HG03575 (cell line): ENCODE data around the gene IDH3B.

Source experiments
- ATAC-seq: cut with Tn5 transposase; IDR thresholded peaks from one replicate; pipeline ENCODE4 v1.9.1; 2021; ENCODE audit not compliant: unreplicated experiment, insufficient number of reproducible peaks, low FRiP score; ENCODE audit errors: extremely low read depth

The IDH3B gene

DNA sequence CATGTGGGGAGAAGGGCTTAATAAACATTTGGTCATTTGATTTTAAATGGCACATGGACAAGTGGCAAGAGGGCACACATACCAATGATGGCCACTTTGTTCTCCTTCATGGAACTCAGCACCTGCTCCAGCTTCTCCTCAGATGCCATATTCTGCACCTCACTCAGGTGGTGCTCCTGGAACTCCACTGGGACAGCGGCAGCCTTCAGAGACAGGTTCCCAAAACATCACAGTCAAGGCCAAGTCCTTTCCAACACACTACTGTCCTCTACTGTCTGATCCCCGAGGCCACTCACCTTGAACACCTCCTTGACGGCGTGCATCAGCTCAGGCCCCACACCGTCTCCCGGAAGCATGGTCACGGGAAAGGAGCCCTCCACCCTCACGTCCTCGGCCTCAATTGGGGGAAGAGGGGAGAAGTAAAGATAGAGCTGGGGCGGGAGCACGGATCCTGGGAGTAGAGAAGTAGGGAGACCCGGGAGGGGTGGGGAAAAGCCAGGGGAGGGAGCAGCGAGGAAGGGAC, 591 bp downstream of the IDH3B start:
- ATAC-seq = no peak

DNA sequence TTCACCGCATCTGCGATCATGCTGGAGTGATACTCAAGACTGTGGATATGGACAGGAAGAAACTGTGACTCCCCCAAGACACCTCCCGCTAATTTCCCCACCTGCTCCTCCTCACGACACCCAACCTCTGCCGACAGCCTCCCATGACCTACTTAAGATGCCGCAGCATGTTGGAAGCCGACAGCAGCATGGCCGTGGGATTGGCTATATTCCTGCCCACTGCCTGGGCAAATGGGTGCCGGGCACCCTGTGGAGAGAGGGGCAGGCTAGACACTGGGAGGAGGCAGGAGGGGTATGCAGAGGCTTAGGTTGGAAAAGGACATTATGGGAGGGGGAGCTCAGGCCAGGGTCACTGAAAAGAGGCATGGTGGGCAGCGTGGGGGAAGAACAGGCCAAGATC, 4.5 kb downstream of the IDH3B start:
- no peak for ATAC-seq

DNA sequence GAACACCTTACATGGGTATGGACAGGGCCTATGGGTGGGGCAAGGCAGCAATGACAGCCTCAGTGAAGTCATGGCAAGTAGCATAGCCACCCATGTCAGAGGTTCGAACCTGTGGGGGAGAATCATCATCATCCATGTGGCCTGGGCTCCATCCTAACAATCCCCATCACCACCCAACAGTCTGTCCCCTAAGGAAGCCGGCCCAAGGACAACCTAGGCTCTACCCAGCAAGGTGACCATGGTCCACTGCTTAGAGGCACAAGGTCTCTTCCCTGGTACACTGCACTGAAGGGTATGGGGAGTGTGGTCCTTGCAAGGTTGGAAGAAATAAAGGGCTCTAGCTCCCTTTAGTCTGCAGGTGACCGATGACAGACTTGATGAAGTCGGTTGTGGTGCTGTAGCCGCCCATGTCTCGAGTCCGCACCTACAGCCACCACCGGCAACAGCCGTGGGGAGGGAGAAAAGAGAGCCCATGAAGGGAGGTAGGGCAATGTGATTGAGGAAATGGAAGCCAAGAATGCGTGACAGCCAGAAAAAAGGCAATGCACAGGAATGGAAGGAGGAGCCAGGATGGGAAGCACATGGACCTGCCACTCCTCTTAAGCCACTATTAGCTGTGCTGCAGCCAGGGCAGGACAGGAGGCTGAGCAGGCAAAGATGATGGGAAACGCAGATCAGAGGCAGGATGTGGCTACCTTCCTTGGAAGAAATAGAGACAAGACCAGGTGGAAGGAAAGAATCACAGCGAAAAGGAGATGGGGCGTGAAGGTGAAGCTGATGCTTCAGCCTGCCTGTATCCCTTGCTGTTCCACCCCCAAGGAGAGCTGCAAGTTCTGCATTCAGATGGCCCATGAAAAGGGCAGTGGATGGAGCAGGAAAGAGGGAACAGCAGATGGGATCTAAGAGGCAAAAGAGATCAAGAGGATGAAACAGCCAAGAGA, 5.3 kb downstream of the IDH3B start:
- no peak for ATAC-seq

DNA sequence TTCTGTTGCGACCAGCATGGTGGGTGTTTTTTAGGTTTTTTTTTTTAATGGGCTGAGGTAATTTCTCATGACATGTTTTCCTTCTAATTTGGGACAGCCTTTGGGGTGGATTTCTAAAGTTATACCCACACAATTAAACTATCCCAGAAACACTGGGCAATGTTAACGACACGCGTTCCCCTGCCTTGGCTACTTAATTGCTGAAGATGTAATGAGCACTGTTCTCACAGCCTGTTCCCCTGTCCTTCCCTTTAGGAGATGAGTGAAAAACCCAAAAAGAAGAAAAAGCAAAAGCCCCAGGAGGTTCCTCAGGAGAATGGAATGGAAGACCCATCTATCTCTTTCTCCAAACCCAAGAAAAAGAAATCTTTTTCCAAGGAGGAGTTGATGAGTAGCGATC, 6.3 kb downstream of the IDH3B start:
- ATAC-seq = no peak

DNA sequence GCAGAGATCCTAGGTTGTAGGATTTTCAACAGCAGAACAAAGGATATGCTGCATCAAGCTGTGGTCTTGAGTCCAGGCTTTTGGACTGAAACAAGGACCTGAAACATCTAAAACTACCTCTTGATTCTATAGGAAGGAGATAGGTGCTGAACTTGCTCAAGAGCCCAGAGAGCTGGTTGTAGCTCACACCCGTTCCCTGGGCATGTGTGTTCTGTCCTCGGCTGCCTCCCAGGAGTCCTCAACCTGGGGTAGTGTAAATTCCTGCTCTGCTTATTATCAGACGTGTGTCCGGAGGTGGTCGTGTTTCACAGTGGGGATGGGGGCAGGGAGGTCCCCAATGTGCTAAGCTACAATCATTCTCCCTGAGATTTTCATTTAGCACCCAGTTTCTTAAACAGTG, 6.8 kb downstream of the IDH3B start:
- ATAC-seq = no peak

DNA sequence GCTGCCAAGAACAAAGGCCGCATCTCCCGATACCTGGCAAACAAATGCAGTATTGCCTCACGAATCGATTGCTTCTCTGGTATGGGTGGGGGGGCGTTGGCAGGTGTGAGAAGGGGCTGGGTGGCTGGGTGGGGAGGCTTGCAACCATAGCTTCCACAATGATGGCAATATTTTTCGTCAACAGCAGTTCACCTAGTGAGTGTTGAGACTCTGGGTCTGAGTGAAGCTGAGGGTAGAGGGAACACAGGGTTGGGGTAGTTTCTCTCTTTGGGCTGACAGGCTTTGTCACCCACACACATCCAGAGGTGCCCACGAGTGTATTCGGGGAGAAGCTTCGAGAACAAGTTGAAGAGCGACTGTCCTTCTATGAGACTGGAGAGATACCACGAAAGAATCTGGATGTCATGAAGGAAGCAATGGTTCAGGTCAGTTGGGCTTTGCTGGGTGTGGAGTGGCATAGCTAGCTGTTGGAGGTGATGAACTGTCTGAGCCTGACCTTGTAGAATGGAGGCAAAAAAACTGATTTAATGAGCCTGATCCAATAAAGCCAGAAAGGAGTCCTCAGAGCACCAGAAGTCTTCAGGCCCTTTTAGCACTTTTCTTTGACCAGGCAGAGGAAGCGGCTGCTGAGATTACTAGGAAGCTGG, 7.4 kb downstream of the IDH3B start:
- no peak for ATAC-seq

DNA sequence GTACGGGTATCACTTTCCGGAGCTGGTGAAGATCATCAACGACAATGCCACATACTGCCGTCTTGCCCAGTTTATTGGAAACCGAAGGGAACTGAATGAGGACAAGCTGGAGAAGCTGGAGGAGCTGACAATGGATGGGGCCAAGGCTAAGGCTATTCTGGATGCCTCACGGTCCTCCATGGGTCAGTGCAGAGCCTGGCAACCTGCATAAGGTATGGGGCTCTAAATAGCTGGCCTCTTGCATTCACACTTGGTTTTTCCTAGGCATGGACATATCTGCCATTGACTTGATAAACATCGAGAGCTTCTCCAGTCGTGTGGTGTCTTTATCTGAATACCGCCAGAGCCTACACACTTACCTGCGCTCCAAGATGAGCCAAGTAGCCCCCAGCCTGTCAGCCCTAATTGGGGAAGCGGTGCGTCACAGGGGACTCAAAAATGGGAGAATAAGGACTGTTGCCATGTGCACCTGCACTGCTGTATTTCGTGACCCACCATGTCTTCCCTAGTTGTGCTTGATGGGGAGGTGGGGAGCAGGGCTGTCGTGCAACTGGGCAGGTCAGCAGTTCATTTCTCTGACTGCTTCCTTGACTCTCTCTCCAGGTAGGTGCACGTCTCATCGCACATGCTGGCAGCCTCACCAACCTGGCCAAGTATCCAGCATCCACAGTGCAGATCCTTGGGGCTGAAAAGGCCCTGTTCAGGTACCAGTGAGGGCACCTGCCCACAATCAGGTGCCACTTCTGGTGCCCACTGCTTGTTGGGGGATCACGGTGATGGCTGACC, 8.5 kb downstream of the IDH3B start:
- ATAC-seq = no peak

DNA sequence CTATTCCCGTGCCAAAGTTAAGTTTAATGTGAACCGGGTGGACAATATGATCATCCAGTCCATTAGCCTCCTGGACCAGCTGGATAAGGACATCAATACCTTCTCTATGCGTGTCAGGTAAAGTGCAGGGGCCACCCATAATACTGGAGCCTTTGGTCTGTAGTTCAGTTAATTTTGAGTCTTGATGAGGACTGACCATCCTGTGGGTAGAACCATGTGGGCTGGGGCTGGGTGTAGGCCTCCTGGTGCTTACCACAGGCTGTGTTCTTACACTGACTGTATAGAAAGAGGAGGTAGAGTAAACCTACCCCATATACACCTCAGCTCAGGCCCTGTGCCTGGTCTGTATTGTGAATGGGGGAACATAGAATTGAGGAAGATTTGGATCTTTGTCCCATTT, 9.2 kb downstream of the IDH3B start:
- no peak for ATAC-seq

DNA sequence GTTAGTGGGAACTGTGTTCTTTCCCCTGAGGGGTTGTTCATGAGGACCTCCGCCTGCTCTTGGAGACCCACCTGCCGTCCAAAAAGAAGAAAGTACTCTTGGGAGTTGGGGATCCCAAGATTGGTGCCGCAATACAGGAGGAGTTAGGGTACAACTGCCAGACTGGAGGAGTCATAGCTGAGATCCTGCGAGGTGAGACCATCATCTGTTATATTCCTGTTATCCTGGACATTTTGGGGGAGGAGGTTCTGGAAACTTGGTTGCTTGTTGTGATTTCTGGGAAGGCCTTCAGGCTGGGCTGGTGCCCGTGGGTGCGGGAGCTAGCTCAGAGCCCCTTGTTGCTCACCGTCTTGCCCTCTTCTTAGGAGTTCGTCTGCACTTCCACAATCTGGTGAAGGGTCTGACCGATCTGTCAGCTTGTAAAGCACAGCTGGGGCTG, 9.6 kb downstream of the IDH3B start:
- ATAC-seq = no peak

DNA sequence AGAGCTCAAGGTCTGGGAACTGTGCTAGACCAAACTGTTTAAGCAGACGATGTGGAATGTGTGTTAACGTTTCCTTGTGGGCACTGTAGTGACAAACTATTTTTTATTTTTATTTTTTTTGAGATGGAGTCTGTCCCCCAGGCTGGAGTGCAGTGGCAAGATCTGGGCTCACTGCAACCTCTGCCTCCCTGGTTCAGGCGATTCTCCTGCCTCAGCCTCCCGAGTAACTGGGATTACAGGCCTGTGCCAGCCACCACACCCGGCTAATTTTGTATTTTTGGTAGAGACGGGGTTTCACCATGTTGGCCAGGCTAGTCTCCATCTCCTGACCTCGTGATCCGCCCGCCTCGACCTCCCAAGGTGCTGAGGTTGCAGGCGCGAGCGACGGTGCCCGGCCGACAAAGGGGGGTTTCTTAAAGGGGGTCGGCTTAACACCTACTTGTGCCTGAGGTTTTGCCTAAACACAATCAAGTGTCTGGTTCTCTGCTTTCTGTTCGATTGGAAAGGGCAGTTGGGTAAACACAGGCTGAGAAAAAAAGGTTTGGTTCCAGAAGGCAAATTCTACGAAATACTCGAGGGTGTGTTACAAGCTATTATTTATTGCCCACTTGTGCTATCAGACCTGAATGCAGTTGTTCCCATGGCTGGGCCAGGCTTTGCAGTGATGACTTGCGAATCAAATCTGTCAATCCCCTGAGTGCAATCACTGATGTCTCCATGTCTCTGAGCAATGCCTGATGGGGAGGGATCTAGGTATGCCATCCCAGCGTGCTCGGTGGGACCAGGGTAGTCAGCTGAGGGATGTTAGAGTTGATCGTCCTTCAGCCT, 10.2 kb downstream of the IDH3B start:
- ATAC-seq = no peak

DNA sequence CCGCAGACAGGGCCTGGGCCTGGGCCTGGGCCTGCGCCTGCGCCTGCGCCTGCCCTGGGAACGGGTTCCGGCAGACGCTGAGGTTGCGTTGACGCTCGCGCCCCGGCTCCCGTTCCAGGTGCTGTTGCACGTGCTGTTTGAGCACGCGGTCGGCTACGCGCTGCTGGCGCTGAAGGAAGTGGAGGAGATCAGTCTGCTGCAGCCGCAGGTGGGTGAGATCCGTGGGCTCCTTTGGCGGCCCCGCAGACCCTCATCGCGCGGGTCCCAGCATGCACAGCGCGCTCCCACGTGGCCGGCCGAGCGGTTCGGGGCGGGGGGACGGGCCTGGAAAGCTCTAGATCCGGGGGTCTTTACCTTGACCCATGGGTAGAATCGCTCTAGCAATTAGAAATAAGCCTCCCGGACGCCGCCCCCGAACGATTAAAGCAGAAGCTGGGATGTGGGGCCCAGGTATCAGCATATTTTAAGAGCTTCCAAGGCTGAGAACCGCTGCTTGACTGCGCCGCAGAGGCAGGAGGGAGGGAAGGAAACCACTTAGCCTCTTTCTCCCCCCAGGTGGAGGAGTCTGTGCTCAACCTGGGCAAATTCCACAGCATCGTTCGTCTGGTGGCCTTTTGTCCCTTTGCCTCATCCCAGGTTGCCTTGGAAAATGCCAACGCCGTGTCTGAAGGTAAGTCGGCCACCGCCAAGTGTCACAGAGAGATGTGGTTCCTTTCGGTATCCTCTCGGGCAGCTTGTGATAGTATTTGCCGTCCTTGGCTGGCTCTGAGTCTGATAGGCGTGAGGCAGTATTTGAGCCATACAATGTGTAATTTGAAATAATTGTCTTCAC, 11.1 kb downstream of the IDH3B start:
- ATAC-seq = no peak

DNA sequence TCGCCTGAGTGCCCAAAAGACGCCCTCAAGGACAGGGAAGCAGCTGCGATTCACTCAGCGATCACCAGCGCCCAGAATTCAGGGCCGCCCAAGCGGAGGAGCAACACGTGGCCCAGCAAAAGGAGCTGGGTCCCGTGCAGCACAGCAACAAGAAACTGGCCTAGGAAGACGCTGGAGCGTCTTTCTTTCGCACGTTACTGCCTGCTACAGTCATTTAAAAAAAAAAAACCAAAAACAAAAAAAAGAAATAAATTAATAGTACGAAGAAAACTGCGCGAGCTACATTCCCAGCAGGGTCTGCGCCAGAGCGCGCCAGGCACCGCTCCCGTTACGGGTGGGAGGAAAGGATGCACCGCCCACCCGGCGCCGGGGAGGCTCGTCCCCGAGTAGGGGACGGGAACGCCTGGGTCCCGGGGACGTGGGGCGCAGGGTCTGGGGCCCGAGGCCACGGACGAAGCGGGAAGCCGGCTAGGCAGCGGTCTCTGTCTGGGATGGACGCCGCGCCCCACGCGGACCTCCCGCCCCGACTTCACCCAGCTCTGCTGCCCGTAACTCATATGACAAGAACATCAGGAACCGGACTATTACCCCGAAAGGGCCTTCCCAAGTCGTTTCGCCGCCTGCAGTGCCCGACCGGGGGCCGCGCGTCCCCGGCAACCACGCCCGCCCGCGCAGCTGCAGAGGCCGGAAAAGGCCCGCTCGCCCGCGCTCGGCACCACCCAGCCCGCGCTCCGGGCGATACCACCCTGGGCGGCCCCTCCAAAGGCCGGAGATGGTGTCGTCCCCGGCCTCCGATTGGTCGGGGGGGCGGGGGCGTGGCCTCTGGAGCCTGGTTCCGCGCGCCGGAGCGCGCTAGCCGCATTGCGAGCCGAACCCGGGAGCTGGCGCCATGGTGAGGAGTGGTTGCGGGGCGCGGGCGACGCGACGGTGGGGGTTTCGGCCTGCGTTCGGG, 12.0 kb downstream of the IDH3B start, which contains the start of gene NOP56:
TSS of gene NOP56 (plus strand) at position 861 of the 952 bp plus-strand sequence. CDS start at position 890, 29 bp downstream.
- ATAC-seq = no peak

DNA sequence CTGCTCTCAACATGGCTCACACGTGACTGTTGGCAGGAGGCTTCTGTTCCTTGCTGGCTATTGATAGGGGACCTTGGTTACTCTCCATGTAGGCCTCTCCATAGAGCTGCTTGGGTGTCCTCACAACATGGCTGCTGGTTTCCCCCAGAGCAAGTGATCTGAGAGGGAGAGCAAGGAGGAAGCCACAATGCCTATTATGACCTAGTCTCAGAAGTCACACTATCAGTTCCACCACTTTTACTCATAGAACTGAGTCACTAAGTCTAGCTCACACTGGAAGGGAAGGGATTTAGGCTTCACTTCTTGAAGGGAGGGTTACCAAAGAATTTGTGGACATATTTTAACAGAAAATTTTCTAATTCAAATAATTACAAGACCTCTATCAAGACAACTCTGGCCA, 20.3 kb downstream of the IDH3B start:
- ATAC-seq = no peak

DNA sequence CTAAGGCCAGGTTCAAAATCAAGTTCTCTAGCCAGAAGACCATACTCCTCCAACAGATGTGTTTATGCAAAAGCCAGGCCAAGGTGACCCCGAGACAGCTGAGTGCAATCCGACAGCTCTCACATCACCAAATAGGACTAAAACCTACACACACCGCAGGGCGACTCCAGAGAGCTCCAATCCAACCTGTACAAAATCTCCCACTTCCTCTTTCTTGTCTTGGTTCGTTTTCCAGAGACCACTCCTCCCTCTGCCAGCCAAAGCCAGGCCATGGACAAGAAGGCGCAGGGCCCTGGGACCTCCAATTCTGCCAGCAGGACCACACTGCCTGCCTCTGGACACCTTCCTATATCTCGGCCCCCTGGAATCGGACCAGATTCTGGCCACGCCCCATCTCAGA, 23.1 kb downstream of the IDH3B start:
- no peak for ATAC-seq

DNA sequence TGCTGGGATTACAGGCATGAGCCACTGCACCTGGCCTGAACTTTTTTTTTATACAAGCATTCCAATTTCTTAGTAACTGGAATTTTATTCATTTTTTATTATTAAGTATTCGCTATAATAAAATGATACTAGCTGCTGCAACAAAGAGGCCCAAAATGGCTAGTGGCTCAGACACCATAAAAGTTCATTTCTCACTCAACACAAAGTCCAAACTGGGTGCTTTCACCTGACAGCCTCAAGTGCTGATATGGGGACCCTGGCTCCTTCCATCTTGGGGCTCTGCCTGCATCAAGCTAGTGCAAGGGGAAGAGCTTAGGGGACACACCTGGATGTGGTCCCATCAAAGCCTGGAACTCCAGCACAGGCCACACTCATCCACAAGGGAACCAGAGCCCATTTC, 23.8 kb downstream of the IDH3B start:
- no peak for ATAC-seq

DNA sequence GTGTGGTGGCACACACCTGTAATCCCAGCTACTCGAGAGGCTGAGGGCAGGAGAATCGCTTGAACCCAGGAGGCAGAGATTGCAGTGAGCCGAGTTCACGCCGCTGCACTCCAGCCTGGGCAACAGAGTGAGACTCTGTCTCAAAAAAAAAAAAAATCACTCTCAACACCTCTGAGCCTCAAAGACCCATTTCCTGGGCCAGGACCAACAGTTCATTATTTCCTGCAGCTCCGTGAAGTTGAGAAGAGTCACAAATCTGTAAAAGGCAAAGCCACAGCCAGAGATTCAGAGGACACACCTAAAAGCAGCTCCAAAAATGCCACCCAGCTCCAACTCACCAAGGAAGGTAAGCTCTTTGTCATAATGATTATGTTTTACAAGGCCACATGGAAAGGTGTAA, 26.8 kb downstream of the IDH3B start:
- no peak for ATAC-seq

DNA sequence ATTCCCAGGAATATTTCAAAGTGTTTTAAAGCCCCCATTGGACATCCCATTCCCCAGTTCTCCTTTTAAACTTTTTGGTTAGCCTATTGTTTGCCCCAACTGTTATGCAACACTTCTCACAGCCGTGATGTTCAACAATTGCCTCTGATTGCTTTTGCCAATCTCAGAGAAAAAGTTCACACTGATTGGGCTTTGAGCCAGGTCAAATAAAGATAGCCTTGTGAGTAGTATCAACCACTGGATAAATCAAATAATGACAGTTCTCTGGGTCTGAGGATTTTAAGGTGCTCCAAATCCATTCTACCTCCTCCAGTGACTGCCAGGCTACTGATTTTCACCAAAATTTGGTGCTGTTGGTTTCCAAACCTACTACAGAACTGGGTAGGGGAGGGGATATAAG, 30.6 kb downstream of the IDH3B start:
- ATAC-seq = no peak
